Mucosa of descending colon (tissue), 3 donors: ENCODE data around the gene MRPL16. TPM values are rescaled to one million over a fixed set of nuclear protein-coding genes. Genes with fewer than 3 reads are reported as not detected.

Experiments used
- ATAC-seq: fragments of 200-7000 bp; cut with Tn5 transposase; one replicate; pipeline ENCODE4 v1.9.1; 2020; ENCODE audit warnings: mild to moderate bottlenecking, moderate library complexity
- DNase-seq, 3 donors: peaks; one replicate each; pipeline ENCODE4 v3.0.0-alpha.2; 2020
- H3K36me3 ChIP-seq: fragments of 200-600 bp; one replicate; pipeline ENCODE4 v1.8.0; 2021; ENCODE audit warnings: low read depth, mild to moderate bottlenecking
- H3K4me1 ChIP-seq: fragments of 200-600 bp; one replicate; pipeline ENCODE4 v1.8.0; 2021; ENCODE audit warnings: low read depth, mild to moderate bottlenecking
- H3K4me3 ChIP-seq: fragments of 200-600 bp; one replicate; pipeline ENCODE4 v1.8.0; 2021; ENCODE audit warnings: mild to moderate bottlenecking
- H3K9me3 ChIP-seq: fragments of 200-600 bp; one replicate; pipeline ENCODE4 v1.8.0; 2021; ENCODE audit warnings: mild to moderate bottlenecking
- intact Hi-C, 2 donors: fragments of 100-400 bp; cut with DNase I in 1 of 2; cut with micrococcal nuclease in 1 of 2; formaldehyde crosslinking; loops; one replicate each; pipeline versions ENCODE4 v1.11.0 to v1.11.1; 2022; cut with DNase I, micrococcal nuclease
- total RNA-seq, 3 donors: library from RNA; stranded (reverse); fragmentation: NEBNext Ultra II Directional in 2 of 3; extraction: Animal tissue kit (Norgen Biotek cat#: 25700) in 2 of 3; gene quantifications; one replicate each; pipeline versions ENCODE4 v1.2.1 to v1.2.4, GENCODE V29; 2021 to 2023
- TF ChIP-seq, protein P1 (sequence below): fragments of 200-600 bp; IDR thresholded peaks from one replicate; pipeline ENCODE4 v1.8.0; 2022; ENCODE audit warnings: antibody characterized with exemption, mild to moderate bottlenecking
- donor health status: DM: no; HTN: no; CAD: no; lungs with moderate emphysema.
- donor health status: DM: no; HTN: no; CAD: no.
- donor health status: DM: no; HTN: yes; CAD: no.

MRPL16 gene
- total RNA-seq, 3 donors from 2014 or later = 38.8 to 54.3 (median 51.5) TPM

DNA sequence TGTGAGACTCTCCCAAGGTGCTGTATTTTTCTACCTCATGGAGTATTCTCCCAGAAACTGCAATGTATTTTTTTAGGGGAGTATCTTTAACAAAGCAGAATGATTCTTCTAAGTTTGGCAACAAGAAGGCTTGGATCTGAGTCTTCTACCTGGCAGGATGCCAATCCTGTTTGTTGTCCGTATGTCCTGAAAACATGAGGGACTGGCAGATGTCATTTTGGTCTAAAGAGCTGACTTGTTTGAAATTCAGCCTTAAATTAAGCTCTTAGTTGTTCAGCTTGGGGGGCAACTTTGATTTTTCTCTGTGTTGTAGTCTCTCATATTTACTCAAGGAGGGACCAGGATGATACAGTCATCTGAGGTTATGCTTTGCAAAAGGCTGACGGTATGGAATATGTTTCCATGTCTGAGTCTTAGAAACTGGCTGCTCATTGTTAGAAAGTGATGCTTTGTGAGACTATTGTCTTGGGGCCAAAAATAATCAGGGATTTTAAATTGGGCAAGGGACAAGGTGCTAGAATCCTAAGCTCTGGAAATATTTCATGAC is 9.3 kb downstream of the MRPL16 start:
- peaks cover 22% of the 10 kb centered on the region for H3K4me1 ChIP-seq
- intact Hi-C loops = loop anchor here in 1 of 2 donors (5.0 kb wide), 1 partner anchor 44 kb away; the partner anchor contains the start of gene STX3
- H3K4me3 ChIP-seq = no peak overlapping the region
- H3K9me3 ChIP-seq = no peaks in the 10 kb centered on the region
- ATAC-seq (peak; percentile 41), DNase-seq (no peak)
- TF ChIP-seq, protein P1, sequence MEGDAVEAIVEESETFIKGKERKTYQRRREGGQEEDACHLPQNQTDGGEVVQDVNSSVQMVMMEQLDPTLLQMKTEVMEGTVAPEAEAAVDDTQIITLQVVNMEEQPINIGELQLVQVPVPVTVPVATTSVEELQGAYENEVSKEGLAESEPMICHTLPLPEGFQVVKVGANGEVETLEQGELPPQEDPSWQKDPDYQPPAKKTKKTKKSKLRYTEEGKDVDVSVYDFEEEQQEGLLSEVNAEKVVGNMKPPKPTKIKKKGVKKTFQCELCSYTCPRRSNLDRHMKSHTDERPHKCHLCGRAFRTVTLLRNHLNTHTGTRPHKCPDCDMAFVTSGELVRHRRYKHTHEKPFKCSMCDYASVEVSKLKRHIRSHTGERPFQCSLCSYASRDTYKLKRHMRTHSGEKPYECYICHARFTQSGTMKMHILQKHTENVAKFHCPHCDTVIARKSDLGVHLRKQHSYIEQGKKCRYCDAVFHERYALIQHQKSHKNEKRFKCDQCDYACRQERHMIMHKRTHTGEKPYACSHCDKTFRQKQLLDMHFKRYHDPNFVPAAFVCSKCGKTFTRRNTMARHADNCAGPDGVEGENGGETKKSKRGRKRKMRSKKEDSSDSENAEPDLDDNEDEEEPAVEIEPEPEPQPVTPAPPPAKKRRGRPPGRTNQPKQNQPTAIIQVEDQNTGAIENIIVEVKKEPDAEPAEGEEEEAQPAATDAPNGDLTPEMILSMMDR = no peak
- H3K36me3 ChIP-seq = no peaks in the 10 kb centered on the region

DNA sequence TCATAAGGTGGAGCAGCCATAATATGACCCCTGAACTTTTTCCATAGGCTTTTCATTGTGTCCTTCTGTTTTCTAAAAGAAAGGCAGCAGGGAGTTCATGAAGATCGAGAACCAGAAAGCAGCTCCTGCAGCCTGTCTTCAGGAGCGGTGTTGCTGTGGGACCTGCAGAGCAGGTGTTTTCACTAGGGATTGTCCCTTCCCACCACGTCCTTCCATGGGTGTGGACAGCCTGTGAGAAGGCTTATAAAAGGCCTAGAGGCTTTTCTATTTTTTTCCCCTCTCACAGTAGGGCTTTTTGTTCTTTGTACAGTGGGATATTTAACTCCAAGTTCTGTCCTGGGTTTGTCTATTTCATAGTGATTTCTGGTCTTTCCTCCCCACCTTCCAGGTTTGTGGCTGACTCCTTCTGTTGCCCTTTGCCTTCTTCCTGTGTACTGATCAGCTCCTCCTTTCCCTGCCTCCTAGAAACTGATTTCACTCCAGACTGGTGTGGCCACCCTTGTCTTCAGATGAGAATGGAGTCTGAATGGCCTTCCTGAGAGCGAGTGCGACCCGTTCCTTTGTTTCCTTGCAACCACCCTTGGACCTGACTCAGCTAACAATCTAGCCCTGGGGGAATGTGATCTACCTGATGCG is 10.1 kb downstream of the MRPL16 start:
- ATAC-seq = peak; percentile 84
- DNase-seq = peak in 1 of 3 donors; percentile 41
- Histone ChIP-seq H3K36me3 (no peaks in the 10 kb centered on the region), H3K9me3 (no peaks in the 10 kb centered on the region), H3K4me1 (peaks cover 22% of the 10 kb centered on the region), H3K4me3 (no peak overlapping the region)
- TF ChIP-seq, protein P1 = no peak
- intact Hi-C loops = loop anchor here in 1 of 2 donors (5.0 kb wide), 1 partner anchor 43 kb away; the partner anchor contains the start of gene STX3

DNA sequence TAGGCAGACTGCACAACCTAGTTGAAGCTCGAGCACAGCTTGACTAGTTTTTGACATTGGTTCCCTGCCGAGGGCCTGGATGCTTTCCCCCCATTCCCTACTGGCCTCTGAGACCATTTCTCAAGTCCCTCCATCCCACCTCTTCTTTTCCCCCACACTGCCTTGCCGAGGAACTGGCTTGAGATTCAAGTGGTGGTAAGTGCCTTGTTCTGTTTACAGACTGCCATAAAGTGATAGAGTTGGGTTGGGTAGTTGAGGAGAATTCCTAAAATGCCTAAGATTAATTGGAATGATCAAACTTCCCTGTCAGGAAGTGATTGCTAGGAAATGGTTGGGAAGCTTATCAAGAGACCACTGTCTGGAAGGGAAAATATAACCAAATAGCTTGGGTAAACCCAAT is 16.2 kb downstream of the MRPL16 start:
- DNase-seq (no peak), ATAC-seq (no peak)
- H3K4me1 ChIP-seq = no peaks in the 10 kb centered on the region
- H3K36me3 ChIP-seq = no peaks in the 10 kb centered on the region
- no peaks in the 10 kb centered on the region for H3K9me3 ChIP-seq
- TF ChIP-seq, protein P1 = no peak
- H3K4me3 ChIP-seq = no peak overlapping the region
- intact Hi-C loops = no loop called here

DNA sequence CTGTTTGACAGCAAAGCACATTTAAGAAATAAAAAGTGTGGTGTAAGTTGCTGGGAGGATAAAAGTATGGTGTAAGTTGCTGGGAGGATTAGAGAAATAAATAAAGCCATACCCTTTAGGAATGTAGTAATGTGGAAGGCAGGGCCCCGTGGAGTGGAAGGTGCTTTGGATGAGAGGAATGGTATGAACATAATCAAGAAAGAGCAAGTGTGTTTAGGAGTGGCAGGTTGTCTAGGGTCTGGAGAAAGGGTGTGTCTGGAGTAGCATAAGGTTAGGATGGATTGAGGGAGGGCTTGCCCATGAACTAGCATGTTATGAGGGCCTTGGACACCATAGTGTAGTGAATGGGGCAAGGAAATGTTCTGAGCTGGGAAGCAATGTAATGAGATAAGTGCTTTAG is 18.1 kb downstream of the MRPL16 start:
- H3K4me3 ChIP-seq = no peak overlapping the region
- no peak for ATAC-seq
- no peaks in the 10 kb centered on the region for H3K36me3 ChIP-seq
- H3K4me1 ChIP-seq = peaks cover 1% of the 10 kb centered on the region
- H3K9me3 ChIP-seq = no peaks in the 10 kb centered on the region
- TF ChIP-seq, protein P1 = no peak
- intact Hi-C loops = no loop called here
- DNase-seq = no peak

DNA sequence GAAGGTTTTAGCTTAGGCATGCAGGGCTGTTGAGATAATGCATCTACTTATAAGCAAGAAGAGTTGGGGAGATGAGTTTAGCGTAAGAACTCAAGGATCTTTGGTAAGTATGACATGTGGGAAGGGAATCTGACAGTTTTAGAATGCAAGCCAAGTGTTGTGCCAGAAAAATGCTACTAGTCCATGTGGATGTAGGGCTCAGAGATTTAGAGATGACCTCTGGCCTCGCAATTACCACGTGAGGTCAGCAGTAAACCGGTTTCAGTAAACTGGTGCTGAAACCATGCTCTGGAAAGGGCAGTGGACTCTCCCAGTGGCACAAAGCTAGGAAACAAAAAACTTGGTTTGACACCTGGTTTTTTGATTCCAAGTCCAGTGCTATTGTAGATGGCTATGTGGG is 18.9 kb downstream of the MRPL16 start:
- Histone ChIP-seq H3K36me3 (no peaks in the 10 kb centered on the region), H3K9me3 (no peaks in the 10 kb centered on the region), H3K4me3 (no peak overlapping the region), H3K4me1 (peaks cover 8% of the 10 kb centered on the region)
- intact Hi-C loops = no loop called here
- DNase-seq = no peak
- TF ChIP-seq, protein P1 = no peak
- ATAC-seq = no peak
